ENCODE data around the gene MMP24OS.

Gene MMP24OS

GRCh38 chr20:35299780-35300179 is 21.9 kb upstream of the MMP24OS start:
- no peak for TF ChIP-seq TAF1 (IDR thresholded peaks at IDR 0.05; ENCODE audit: low read depth)
- no peak for TF ChIP-seq REST (IDR thresholded peaks at IDR 0.05; ENCODE audit: low read depth)
- no peak for TF ChIP-seq NFIC (IDR thresholded peaks at IDR 0.05)
- no peak for TF ChIP-seq YY1 (IDR thresholded peaks at IDR 0.05; ENCODE audit: low read depth)
- no peak for TF ChIP-seq RAD21 (IDR thresholded peaks at IDR 0.05; ENCODE audit: low read depth)
- TF ChIP-seq USF1 (IDR thresholded peaks at IDR 0.05): no peak
- no peak for TF ChIP-seq MAX (IDR thresholded peaks at IDR 0.05)
- TF ChIP-seq CREB1 (IDR thresholded peaks at IDR 0.05; ENCODE audit: low read depth): no peak
- no peak for TF ChIP-seq FOXM1 (IDR thresholded peaks at IDR 0.05; ENCODE audit: borderline replicate concordance, low read depth)
- no peak for TF ChIP-seq CEBPB (IDR thresholded peaks at IDR 0.05)
- no peak for TF ChIP-seq ZBTB7A (IDR thresholded peaks at IDR 0.05; ENCODE audit: low read depth)
- no peak for TF ChIP-seq EGR1 (IDR thresholded peaks at IDR 0.05)
- TF ChIP-seq TCF12 (IDR thresholded peaks at IDR 0.05; ENCODE audit: low read depth): no peak
- TF ChIP-seq EP300 (IDR thresholded peaks at IDR 0.05; ENCODE audit: borderline replicate concordance): no peak
- no peak for TF ChIP-seq TEAD4 (IDR thresholded peaks at IDR 0.05)

GRCh38 chr20:35298264-35298663 is 20.3 kb upstream of the MMP24OS start:
- no peak for TF ChIP-seq FOXM1 (IDR thresholded peaks at IDR 0.05; ENCODE audit: borderline replicate concordance, low read depth)
- TF ChIP-seq TEAD4 (IDR thresholded peaks at IDR 0.05): no peak
- TF ChIP-seq TCF12 (IDR thresholded peaks at IDR 0.05; ENCODE audit: low read depth): no peak
- no peak for TF ChIP-seq USF1 (IDR thresholded peaks at IDR 0.05)
- TF ChIP-seq REST (IDR thresholded peaks at IDR 0.05; ENCODE audit: low read depth): no peak
- TF ChIP-seq TAF1 (IDR thresholded peaks at IDR 0.05; ENCODE audit: low read depth): no peak
- TF ChIP-seq CREB1 (IDR thresholded peaks at IDR 0.05; ENCODE audit: low read depth): no peak
- no peak for TF ChIP-seq MAX (IDR thresholded peaks at IDR 0.05)
- no peak for TF ChIP-seq CEBPB (IDR thresholded peaks at IDR 0.05)
- TF ChIP-seq ZBTB7A (IDR thresholded peaks at IDR 0.05; ENCODE audit: low read depth): no peak
- TF ChIP-seq YY1 (IDR thresholded peaks at IDR 0.05; ENCODE audit: low read depth): no peak
- no peak for TF ChIP-seq NFIC (IDR thresholded peaks at IDR 0.05)
- TF ChIP-seq EGR1 (IDR thresholded peaks at IDR 0.05): no peak

GRCh38 chr20:35297740-35298139 is 19.8 kb upstream of the MMP24OS start:
- TF ChIP-seq CREB1 (IDR thresholded peaks at IDR 0.05; ENCODE audit: low read depth) (no peak), CEBPB (IDR thresholded peaks at IDR 0.05) (no peak), TAF1 (IDR thresholded peaks at IDR 0.05; ENCODE audit: low read depth) (no peak), RAD21 (IDR thresholded peaks at IDR 0.05; ENCODE audit: low read depth) (no peak), USF1 (IDR thresholded peaks at IDR 0.05) (no peak), EP300 (IDR thresholded peaks at IDR 0.05; ENCODE audit: borderline replicate concordance) (no peak), NFIC (IDR thresholded peaks at IDR 0.05) (no peak), ZBTB7A (IDR thresholded peaks at IDR 0.05; ENCODE audit: low read depth) (no peak), YY1 (IDR thresholded peaks at IDR 0.05; ENCODE audit: low read depth) (no peak), FOXM1 (IDR thresholded peaks at IDR 0.05; ENCODE audit: borderline replicate concordance, low read depth) (no peak)

GRCh38 chr20:35297155-35297554 is 19.2 kb upstream of the MMP24OS start:
- TF ChIP-seq MAX (IDR thresholded peaks at IDR 0.05): no peak
- TF ChIP-seq USF1 (IDR thresholded peaks at IDR 0.05): no peak
- TF ChIP-seq YY1 (IDR thresholded peaks at IDR 0.05; ENCODE audit: low read depth): no peak
- no peak for TF ChIP-seq ZBTB7A (IDR thresholded peaks at IDR 0.05; ENCODE audit: low read depth)
- TF ChIP-seq TCF12 (IDR thresholded peaks at IDR 0.05; ENCODE audit: low read depth): no peak
- TF ChIP-seq TAF1 (IDR thresholded peaks at IDR 0.05; ENCODE audit: low read depth): no peak

GRCh38 chr20:35296101-35296554 is 18.2 kb upstream of the MMP24OS start:
- TF ChIP-seq TCF12 (IDR thresholded peaks at IDR 0.05; ENCODE audit: low read depth) (no peak), CREB1 (IDR thresholded peaks at IDR 0.05; ENCODE audit: low read depth) (no peak), EGR1 (IDR thresholded peaks at IDR 0.05) (no peak), RAD21 (IDR thresholded peaks at IDR 0.05; ENCODE audit: low read depth) (no peak), YY1 (IDR thresholded peaks at IDR 0.05; ENCODE audit: low read depth) (no peak), TEAD4 (IDR thresholded peaks at IDR 0.05) (no peak), MAX (IDR thresholded peaks at IDR 0.05) (no peak)

All from Ishikawa (cell line).